ENCODE data around the gene LRRC41. TPM values are rescaled to one million over a fixed set of nuclear protein-coding genes. Genes with fewer than 3 reads are reported as not detected.
A peak's percentile ranks its signal among the peaks of the same experiment; 100 is the strongest.
"Not testable (repeated sequence)": the region's sequence is repeated elsewhere in the genome, so short reads cannot be mapped to it uniquely, and the experiment has no call there.

The LRRC41 gene
- polyA plus RNA-seq (ENCODE audit: low read depth in 6 of 6): 10 to 100 TPM; 35.6 to 52.5 (median 46.0) TPM

GRCh38 chr1:46303038-46303871 is at the start of gene LRRC41, which contains the start of gene UQCRH:
Gene LRRC41, minus strand, starts transcription at chr1:46303616. Its CDS starts 294 bp downstream, at chr1:46303322.
Gene UQCRH, plus strand, starts transcription at chr1:46303698. Its CDS starts 69 bp downstream, at chr1:46303767.
- H3K9me3 Mint-ChIP-seq: no peaks in the 10 kb centered on the region
- ATAC-seq (ENCODE audit: low read depth in 2 of 2) (peak; percentile 83 to 86), DNase-seq (peak; percentile 94)
- H3K36me3 Mint-ChIP-seq: no peaks in the 10 kb centered on the region
- H3K27me3 Mint-ChIP-seq: no peaks in the 10 kb centered on the region
- peaks cover 31 to 57% (median 57%) of the 10 kb centered on the region in 3 donors for H3K4me1 Mint-ChIP-seq
- peak within 1 kb of the TSS; percentile 98 to 100 (median 98) for H3K27ac Mint-ChIP-seq
- peak within 1 kb of the TSS; percentile 97 to 100 (median 98) for H3K4me3 Mint-ChIP-seq

- DNase-seq: no peak
- Mint-ChIP-seq H3K9me3 (no peaks in the 10 kb centered on the region), H3K27ac (peak overlapping the region in 3 of 6 donors; percentile 20 to 56 (median 52)), H3K36me3 (peaks cover 0 to 14% of the 10 kb centered on the region in 2 donors), H3K27me3 (no peaks in the 10 kb centered on the region), H3K4me3 (no peak overlapping the region), H3K4me1 (peaks cover 5 to 7% (median 6%) of the 10 kb centered on the region in 3 donors)
- ATAC-seq (ENCODE audit: low read depth in 2 of 2): no peak
Observed at GRCh38 chr1:46352363-46352762, 48.9 kb upstream of the LRRC41 start.

GRCh38 chr1:46345281-46345680 is 41.9 kb upstream of the LRRC41 start:
- Mint-ChIP-seq H3K9me3 (peaks cover 0 to 2% (median 0%) of the 10 kb centered on the region in 7 donors), H3K27ac (peak overlapping the region in 4 of 6 donors; percentile 20 to 100 (median 73)), H3K27me3 (no peaks in the 10 kb centered on the region), H3K4me3 (no peak overlapping the region), H3K36me3 (peaks cover 3 to 16% of the 10 kb centered on the region in 2 donors), H3K4me1 (peaks cover 39 to 47% (median 45%) of the 10 kb centered on the region in 3 donors)
- DNase-seq (no peak), ATAC-seq (ENCODE audit: low read depth in 2 of 2) (no peak)

- Mint-ChIP-seq H3K27me3 (no peaks in the 10 kb centered on the region), H3K27ac (peak overlapping the region; percentile 49 to 100 (median 80)), H3K4me1 (peaks cover 43 to 52% (median 50%) of the 10 kb centered on the region in 3 donors), H3K9me3 (peaks cover 0 to 4% (median 2%) of the 10 kb centered on the region in 7 donors), H3K36me3 (peaks cover 4 to 18% of the 10 kb centered on the region in 2 donors), H3K4me3 (no peak overlapping the region)
- ATAC-seq (ENCODE audit: low read depth in 2 of 2) (no peak), DNase-seq (no peak)
Observed at GRCh38 chr1:46344481-46344880, 41.1 kb upstream of the LRRC41 start.

GRCh38 chr1:46343705-46344104 is 40.3 kb upstream of the LRRC41 start:
- no peak for DNase-seq
- H3K4me1 Mint-ChIP-seq: peaks cover 44 to 54% (median 54%) of the 10 kb centered on the region in 3 donors
- H3K36me3 Mint-ChIP-seq: peaks cover 4 to 18% of the 10 kb centered on the region in 2 donors

GRCh38 chr1:46343351-46343695 is 39.9 kb upstream of the LRRC41 start:
- Mint-ChIP-seq H3K27ac (peak overlapping the region; percentile 33 to 100 (median 100)), H3K9me3 (peaks cover 0 to 6% (median 2%) of the 10 kb centered on the region in 7 donors), H3K27me3 (no peaks in the 10 kb centered on the region), H3K4me1 (peaks cover 44 to 54% (median 54%) of the 10 kb centered on the region in 3 donors), H3K36me3 (peaks cover 4 to 18% of the 10 kb centered on the region in 2 donors), H3K4me3 (peak overlapping the region in 2 of 8 donors; percentile 55 to 67)
- DNase-seq (no peak), ATAC-seq (ENCODE audit: low read depth in 2 of 2) (no peak)

More at GRCh38 chr1:46343705-46344104, 40.3 kb upstream of the LRRC41 start:
- peak overlapping the region; percentile 33 to 100 (median 100) for H3K27ac Mint-ChIP-seq
- no peak for ATAC-seq (ENCODE audit: low read depth in 2 of 2)
- H3K4me3 Mint-ChIP-seq: no peak overlapping the region
- H3K27me3 Mint-ChIP-seq: no peaks in the 10 kb centered on the region
- H3K9me3 Mint-ChIP-seq: peaks cover 0 to 6% (median 2%) of the 10 kb centered on the region in 7 donors

- peaks cover 39 to 49% (median 49%) of the 10 kb centered on the region in 3 donors for H3K4me1 Mint-ChIP-seq
- peaks cover 0 to 6% (median 2%) of the 10 kb centered on the region in 7 donors for H3K9me3 Mint-ChIP-seq
- no peak for ATAC-seq (ENCODE audit: low read depth in 2 of 2)
- H3K4me3 Mint-ChIP-seq: peak overlapping the region in 5 of 8 donors; percentile 21 to 98 (median 67)
- no peaks in the 10 kb centered on the region for H3K27me3 Mint-ChIP-seq
- peak overlapping the region; percentile 100 for H3K27ac Mint-ChIP-seq
- H3K36me3 Mint-ChIP-seq: peaks cover 4 to 14% of the 10 kb centered on the region in 2 donors
- DNase-seq: no peak
Observed at GRCh38 chr1:46342677-46343350, 39.4 kb upstream of the LRRC41 start.

- H3K4me1 Mint-ChIP-seq: peaks cover 39 to 48% (median 47%) of the 10 kb centered on the region in 3 donors
- H3K27ac Mint-ChIP-seq: peak overlapping the region; percentile 100
- DNase-seq (peak; percentile 29), ATAC-seq (ENCODE audit: low read depth in 2 of 2) (peak in 1 of 2 donors; percentile 11)
- peaks cover 4 to 12% of the 10 kb centered on the region in 2 donors for H3K36me3 Mint-ChIP-seq
- H3K4me3 Mint-ChIP-seq: peak overlapping the region; percentile 91 to 100 (median 100)
- H3K27me3 Mint-ChIP-seq: no peaks in the 10 kb centered on the region
- H3K9me3 Mint-ChIP-seq: peaks cover 0 to 6% (median 2%) of the 10 kb centered on the region in 7 donors
Observed at GRCh38 chr1:46342084-46342656, 38.8 kb upstream of the LRRC41 start.

- Mint-ChIP-seq H3K4me1 (peaks cover 39 to 48% (median 43%) of the 10 kb centered on the region in 3 donors), H3K9me3 (peaks cover 0 to 6% (median 2%) of the 10 kb centered on the region in 7 donors), H3K27me3 (no peaks in the 10 kb centered on the region), H3K36me3 (peaks cover 4 to 12% of the 10 kb centered on the region in 2 donors), H3K4me3 (peak overlapping the region; percentile 91 to 100 (median 100)), H3K27ac (peak overlapping the region; percentile 100)
- no peak for ATAC-seq (ENCODE audit: low read depth in 2 of 2)
- peak; percentile 11 for DNase-seq
Observed at GRCh38 chr1:46341222-46342083, 38.0 kb upstream of the LRRC41 start.

GRCh38 chr1:46340404-46341221 is 37.2 kb upstream of the LRRC41 start, which contains the start of gene NSUN4:
Gene NSUN4, plus strand, starts transcription at chr1:46340807. Its CDS starts 20 bp downstream, at chr1:46340827.
- Mint-ChIP-seq H3K27ac (peak within 1 kb of the TSS; percentile 100), H3K36me3 (peaks cover 4 to 11% of the 10 kb centered on the region in 2 donors), H3K9me3 (peaks cover 0 to 6% (median 2%) of the 10 kb centered on the region in 7 donors), H3K4me3 (peak within 1 kb of the TSS; percentile 91 to 100 (median 100)), H3K4me1 (peaks cover 39 to 48% (median 43%) of the 10 kb centered on the region in 3 donors), H3K27me3 (no peaks in the 10 kb centered on the region)
- DNase-seq (peak; percentile 87), ATAC-seq (ENCODE audit: low read depth in 2 of 2) (peak; percentile 77 to 83)

- Mint-ChIP-seq H3K27ac (peak overlapping the region in 1 of 6 donors; percentile 80), H3K4me1 (peaks cover 26 to 36% (median 31%) of the 10 kb centered on the region in 3 donors), H3K4me3 (peak overlapping the region in 1 of 8 donors; percentile 30)
- not testable (repeated sequence) for ATAC-seq (ENCODE audit: low read depth in 2 of 2); H3K9me3 Mint-ChIP-seq; H3K27me3 Mint-ChIP-seq; DNase-seq; H3K36me3 Mint-ChIP-seq
Observed at GRCh38 chr1:46337409-46337808, 34.0 kb upstream of the LRRC41 start.

Data from naive B cell (primary cell).